ENCODE results near the gene ZNF74.
"Not testable (repeated sequence)": the region's sequence is repeated elsewhere in the genome, so short reads cannot be mapped to it uniquely, and the experiment has no call there.

Gene ZNF74

GRCh38 chr22:20400606-20401375 is 6.8 kb downstream of the ZNF74 start:
- no peak for DNase-seq (ENCODE audit: low spot score)

GRCh38 chr22:20401376-20402014 is 7.5 kb downstream of the ZNF74 start:
- DNase-seq (ENCODE audit: low spot score) = no peak

- DNase-seq (ENCODE audit: low spot score) = no peak
These were observed 9.2 kb downstream of the ZNF74 start for GRCh38 chr22:20402960-20403778.

- DNase-seq (ENCODE audit: low spot score) = no peak
These were observed 9.8 kb downstream of the ZNF74 start for GRCh38 chr22:20403779-20404140.

- DNase-seq (ENCODE audit: low spot score) = no peak
These were observed 10.9 kb downstream of the ZNF74 start for GRCh38 chr22:20404881-20405280.

- no peak for DNase-seq (ENCODE audit: low spot score)
These were observed 11.5 kb downstream of the ZNF74 start for GRCh38 chr22:20405291-20405930.

- no peak for DNase-seq (ENCODE audit: low spot score)
These were observed 12.2 kb downstream of the ZNF74 start for GRCh38 chr22:20405931-20406685.

- no peak for DNase-seq (ENCODE audit: low spot score)
These were observed 12.9 kb downstream of the ZNF74 start for GRCh38 chr22:20406686-20407408.

GRCh38 chr22:20407829-20408228 is 13.9 kb downstream of the ZNF74 start:
- DNase-seq (ENCODE audit: low spot score) = no peak

- no peak for DNase-seq (ENCODE audit: low spot score)
These were observed 14.9 kb downstream of the ZNF74 start for GRCh38 chr22:20408891-20409290.

GRCh38 chr22:20409385-20409784 is 15.4 kb downstream of the ZNF74 start:
- not testable (repeated sequence) for DNase-seq (ENCODE audit: low spot score)

GRCh38 chr22:20412474-20413216 is 18.7 kb downstream of the ZNF74 start:
- DNase-seq (ENCODE audit: low spot score) = no peak

- DNase-seq (ENCODE audit: low spot score) = no peak
These were observed 19.5 kb downstream of the ZNF74 start for GRCh38 chr22:20413217-20414058.

GRCh38 chr22:20414059-20414440 is 20.1 kb downstream of the ZNF74 start:
- no peak for DNase-seq (ENCODE audit: low spot score)

- DNase-seq (ENCODE audit: low spot score) = no peak
These were observed 20.5 kb downstream of the ZNF74 start for GRCh38 chr22:20414450-20414849.

- DNase-seq (ENCODE audit: low spot score) = not testable (repeated sequence)
These were observed 21.3 kb downstream of the ZNF74 start for GRCh38 chr22:20415241-20415640.

- DNase-seq (ENCODE audit: low spot score) = not testable (repeated sequence)
These were observed 21.7 kb downstream of the ZNF74 start for GRCh38 chr22:20415699-20416098.

GRCh38 chr22:20418211-20418788 is 24.3 kb downstream of the ZNF74 start:
- DNase-seq (ENCODE audit: low spot score) = peak; percentile 86

GRCh38 chr22:20419664-20419951 is 25.7 kb downstream of the ZNF74 start:
- DNase-seq (ENCODE audit: low spot score) = no peak

Data from HuH-7.5 (cell line).